GM12865 (cell line): ENCODE data around the gene THOC2.

Experiments
- DNase-seq: peaks from one replicate; pipeline ENCODE4 v3.0.0; 2010; ENCODE audit warnings: low read depth
- H3K4me3 ChIP-seq: 2 replicates; pipeline ENCODE4 v1.5.1; 2011; ENCODE audit warnings: mild to moderate bottlenecking, low read depth, low read length, control low read depth
- CTCF ChIP-seq: IDR thresholded peaks from 2 replicates; pipeline ENCODE4 v1.5.1; 2011; ENCODE audit warnings: low read length, control low read depth, low read depth, inconsistent platforms; ENCODE audit not compliant: insufficient read depth; ENCODE audit errors: missing control alignments

Gene THOC2

GRCh38 chrX:123561439-123562215, 171.2 kb downstream of the THOC2 start:
- H3K4me3 ChIP-seq = no peak overlapping the region
- no peak for DNase-seq
- TF ChIP-seq CTCF = no peak

- no peak for TF ChIP-seq CTCF
- no peak for DNase-seq
- no peak overlapping the region for H3K4me3 ChIP-seq
These were observed 182.0 kb downstream of the THOC2 start for GRCh38 chrX:123550829-123551228.
